Keratinocyte (primary cell): Measurements from ENCODE around the gene ATP4A. TPM values are rescaled to one million over a fixed set of nuclear protein-coding genes. Genes with fewer than 3 reads are reported as not detected.

Experiments used
- DNase-seq: peaks from one replicate; pipeline ENCODE4 v3.0.0-alpha.2; 2011; ENCODE audit warnings: low read depth, missing footprints, low spot score
- FAIRE-seq: peaks from 2 replicates; lab custom pipeline; 2011; peaks lifted over from hg19 to GRCh38; lab: Jason Lieb, UNC
- H2AFZ ChIP-seq: 2 replicates; pipeline ENCODE4 v1.6.0; 2012; ENCODE audit warnings: low read length, control low read depth, inconsistent platforms; ENCODE audit not compliant: control insufficient read depth
- H3K27ac ChIP-seq: 2 replicates; pipeline ENCODE4 v1.5.1; 2011; ENCODE audit warnings: low read length; ENCODE audit not compliant: control insufficient read depth, insufficient read depth
- H3K27me3 ChIP-seq: 3 replicates; pipeline ENCODE4 v1.6.0; 2011; ENCODE audit warnings: low read length; ENCODE audit not compliant: control insufficient read depth, insufficient read depth; ENCODE audit errors: extremely low read depth
- H3K36me3 ChIP-seq, 2 experiments: 2 replicates in 1 of 2; 3 replicates in 1 of 2; pipeline ENCODE4 v1.5.1; 2011; ENCODE audit warnings: low read length in 2 of 2, mild to moderate bottlenecking in 1 of 2; ENCODE audit not compliant: control insufficient read depth in 2 of 2, insufficient read depth in 2 of 2; ENCODE audit errors: extremely low read depth in 1 of 2
- H3K4me1 ChIP-seq: 3 replicates; pipeline ENCODE4 v1.5.1; 2011; ENCODE audit warnings: low read length; ENCODE audit not compliant: control insufficient read depth, insufficient read depth; ENCODE audit errors: extremely low read depth
- H3K4me2 ChIP-seq: 3 replicates; pipeline ENCODE4 v1.6.0; 2011; ENCODE audit warnings: low read depth, low read length; ENCODE audit not compliant: control insufficient read depth, insufficient read depth; ENCODE audit errors: extremely low read depth
- H3K4me3 ChIP-seq, 3 experiments: fragments of 200-600 bp in 1 of 3; sonication (generic) in 1 of 3; 2 replicates in 2 of 3; 3 replicates in 1 of 3; pipeline ENCODE4 v1.5.1; 2011 to 2016; ENCODE audit warnings: low read length in 3 of 3, mild to moderate bottlenecking in 3 of 3, control low read depth in 2 of 3, inconsistent platforms in 1 of 3, low read depth in 1 of 3, mixed read lengths in 1 of 3, mixed run types in 1 of 3, moderate library complexity in 1 of 3; ENCODE audit not compliant: control insufficient read depth in 2 of 3, insufficient read depth in 2 of 3; ENCODE audit errors: extremely low read depth in 1 of 3
- H3K79me2 ChIP-seq: 2 replicates; pipeline ENCODE4 v1.6.0; 2012; ENCODE audit warnings: low read length; ENCODE audit not compliant: control insufficient read depth, insufficient read depth
- H3K9ac ChIP-seq: 3 replicates; pipeline ENCODE4 v1.6.0; 2011; ENCODE audit warnings: low read length; ENCODE audit not compliant: control insufficient read depth, insufficient read depth; ENCODE audit errors: extremely low read depth
- H3K9me1 ChIP-seq: 3 replicates; pipeline ENCODE4 v1.6.0; 2011; ENCODE audit warnings: low read length; ENCODE audit not compliant: control insufficient read depth, insufficient read depth; ENCODE audit errors: extremely low read depth
- H3K9me3 ChIP-seq: 2 replicates; pipeline ENCODE4 v1.5.1; 2012; ENCODE audit warnings: low read depth, low read length; ENCODE audit not compliant: control insufficient read depth
- H4K20me1 ChIP-seq: 3 replicates; pipeline ENCODE4 v1.6.0; 2011; ENCODE audit warnings: low read length; ENCODE audit not compliant: control insufficient read depth, insufficient read depth; ENCODE audit errors: extremely low read depth
- CTCF ChIP-seq, 3 experiments: IDR thresholded peaks in 1 of 3; conservative IDR thresholded peaks in 1 of 3; optimal IDR thresholded peaks in 1 of 3; 2 replicates in 2 of 3; 3 replicates in 1 of 3; pipeline versions ENCODE3 to v1.5.1; 2011; ENCODE audit warnings: low read length in 3 of 3, mild to moderate bottlenecking in 3 of 3, moderate library complexity in 2 of 3, control low read depth in 1 of 3, inconsistent platforms in 1 of 3; ENCODE audit not compliant: insufficient read depth in 2 of 3; ENCODE audit errors: extremely low read depth in 1 of 3
- EZH2 ChIP-seq: IDR thresholded peaks from one replicate; pipeline ENCODE4 v1.6.1; 2012; ENCODE audit warnings: inconsistent platforms, mild to moderate bottlenecking, low read length, moderate library complexity
- dilution Hi-C: fragments of 300-500 bp; cut with MboI; formaldehyde crosslinking; loops from one replicate; pipeline ENCODE4 v1.7.0; 2020; ENCODE audit warnings: low sequenced_read_pairs; ENCODE audit not compliant: extremely low pct_ligation_motif_present
- polyA plus RNA-seq, 5 experiments: library from polyadenylated mRNA; depleted of rRNA in 3 of 5; stranded (reverse) in 3 of 5; stranded (forward) in 1 of 5; unstranded in 1 of 5; fragments of >200 nt; gene quantifications; 1 replicate in 1 of 5; 2 replicates in 3 of 5; 3 replicates in 1 of 5; pipeline versions ENCODE4 v1.2.1 to v1.2.3, GENCODE V29; 2011 to 2012; ENCODE audit warnings: missing spikeins in 2 of 5, low read depth in 1 of 5, low replicate concordance in 1 of 5

The ATP4A gene
- polyA plus RNA-seq, 1 donor (not counting 4 experiments of a cell fraction or from before 2014, with no cell fraction given), result not detected

- no peaks in the 10 kb centered on the region for H3K36me3 ChIP-seq
- dilution Hi-C loops, result no loop called here
- H3K4me1 ChIP-seq, result peaks cover 6% of the 10 kb centered on the region
- no peak overlapping the region for H3K9ac ChIP-seq
- no peak for TF ChIP-seq EZH2
- TF ChIP-seq CTCF (optimal IDR thresholded peaks at IDR 0.05 in 1 of 3, IDR thresholded peaks at IDR 0.05 in 1 of 3, conservative IDR thresholded peaks at IDR 0.05 in 1 of 3; ENCODE audit: extremely low read depth in 1 of 3, insufficient read depth in 2 of 3, low read length in 3 of 3), result no peak
- H3K4me2 ChIP-seq, result no peak overlapping the region
- H3K27me3 ChIP-seq, result peaks cover 4% of the 10 kb centered on the region
- no peak for FAIRE-seq
- no peak overlapping the region for H3K27ac ChIP-seq
- no peaks in the 10 kb centered on the region for H3K79me2 ChIP-seq
- H3K9me1 ChIP-seq, result no peaks in the 10 kb centered on the region
- no peak overlapping the region for H3K4me3 ChIP-seq
- DNase-seq, result no peak
- no peak overlapping the region for H2AFZ ChIP-seq
- no peaks in the 10 kb centered on the region for H4K20me1 ChIP-seq
- H3K9me3 ChIP-seq, result no peaks in the 10 kb centered on the region
These were observed 39.1 kb downstream of the ATP4A start for GRCh38 chr19:35524181-35524837.

- no peak overlapping the region for H3K4me2 ChIP-seq
- no peak overlapping the region for H3K27ac ChIP-seq
- H3K27me3 ChIP-seq, result peaks cover 4% of the 10 kb centered on the region
- no peaks in the 10 kb centered on the region for H3K36me3 ChIP-seq
- DNase-seq (no peak), FAIRE-seq (no peak)
- H3K9me3 ChIP-seq, result no peaks in the 10 kb centered on the region
- no peaks in the 10 kb centered on the region for H3K79me2 ChIP-seq
- H3K4me3 ChIP-seq, result no peak overlapping the region
- no peak for TF ChIP-seq CTCF (optimal IDR thresholded peaks at IDR 0.05 in 1 of 3, IDR thresholded peaks at IDR 0.05 in 1 of 3, conservative IDR thresholded peaks at IDR 0.05 in 1 of 3; ENCODE audit: extremely low read depth in 1 of 3, insufficient read depth in 2 of 3, low read length in 3 of 3)
- TF ChIP-seq EZH2, result no peak
- dilution Hi-C loops, result no loop called here
- peaks cover 16% of the 10 kb centered on the region for H3K4me1 ChIP-seq
- no peak overlapping the region for H2AFZ ChIP-seq
- H4K20me1 ChIP-seq, result no peaks in the 10 kb centered on the region
- no peak overlapping the region for H3K9ac ChIP-seq
- no peaks in the 10 kb centered on the region for H3K9me1 ChIP-seq
These were observed 40.6 kb downstream of the ATP4A start for GRCh38 chr19:35522745-35523327.
